ENCODE data around the gene SLC25A34.

Gene SLC25A34

DNA sequence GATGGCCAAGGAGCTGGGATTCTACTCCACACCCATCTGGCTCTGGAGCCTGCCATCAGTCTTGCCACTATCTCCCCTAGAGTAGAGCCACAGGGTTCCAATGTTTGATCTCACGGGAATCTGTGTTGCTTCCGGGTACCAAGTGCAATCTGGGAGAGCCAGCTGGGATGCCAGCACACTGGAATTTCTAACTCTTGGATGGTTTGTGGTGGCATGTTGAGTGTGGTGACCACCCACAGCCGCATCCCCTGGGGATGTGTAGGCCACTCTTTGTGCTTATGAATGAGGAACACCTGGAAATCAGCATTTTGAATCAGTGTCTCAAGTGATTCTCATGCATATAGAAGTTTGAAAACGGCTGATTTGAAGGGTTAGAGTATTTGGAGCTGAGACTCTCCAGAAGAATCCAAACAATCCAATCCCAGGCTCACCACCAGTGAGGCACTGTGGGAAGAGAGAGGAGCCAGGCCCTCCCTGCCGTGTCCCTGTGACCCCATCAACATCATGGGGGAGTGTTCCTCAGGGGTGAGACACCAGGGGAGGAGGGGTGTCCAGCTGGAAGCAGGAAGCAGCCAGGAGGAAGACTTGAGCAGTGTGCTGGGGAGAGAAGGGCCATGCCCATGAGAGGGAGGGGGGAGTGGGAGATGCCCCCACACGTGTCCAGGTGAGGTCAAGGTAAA is 35.9 kb downstream of the SLC25A34 start:
- DNase-seq (ENCODE audit: low read depth in 1 of 2, low spot score in 1 of 2): no peak

DNA sequence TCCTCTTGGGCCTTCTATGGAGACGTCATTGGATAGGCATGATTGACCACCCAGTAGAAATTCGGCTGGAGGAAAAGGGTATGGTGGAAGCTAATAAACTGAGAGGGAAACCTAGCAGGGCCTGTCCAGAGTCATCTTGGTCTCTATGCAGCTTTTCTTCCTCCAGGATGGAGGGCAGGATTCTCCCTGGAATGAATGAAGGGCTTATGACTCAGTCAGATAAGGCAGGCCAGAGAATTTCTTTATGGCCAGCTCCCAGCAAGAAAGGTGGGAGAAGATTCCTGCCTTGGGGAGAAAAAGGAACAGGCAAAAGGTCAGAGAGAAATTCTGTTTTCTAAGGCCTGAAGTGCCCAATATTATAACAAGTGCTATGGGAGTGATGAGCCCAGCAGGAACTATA is 39.6 kb downstream of the SLC25A34 start:
- no peak for DNase-seq (ENCODE audit: low read depth in 1 of 2, low spot score in 1 of 2)

DNA sequence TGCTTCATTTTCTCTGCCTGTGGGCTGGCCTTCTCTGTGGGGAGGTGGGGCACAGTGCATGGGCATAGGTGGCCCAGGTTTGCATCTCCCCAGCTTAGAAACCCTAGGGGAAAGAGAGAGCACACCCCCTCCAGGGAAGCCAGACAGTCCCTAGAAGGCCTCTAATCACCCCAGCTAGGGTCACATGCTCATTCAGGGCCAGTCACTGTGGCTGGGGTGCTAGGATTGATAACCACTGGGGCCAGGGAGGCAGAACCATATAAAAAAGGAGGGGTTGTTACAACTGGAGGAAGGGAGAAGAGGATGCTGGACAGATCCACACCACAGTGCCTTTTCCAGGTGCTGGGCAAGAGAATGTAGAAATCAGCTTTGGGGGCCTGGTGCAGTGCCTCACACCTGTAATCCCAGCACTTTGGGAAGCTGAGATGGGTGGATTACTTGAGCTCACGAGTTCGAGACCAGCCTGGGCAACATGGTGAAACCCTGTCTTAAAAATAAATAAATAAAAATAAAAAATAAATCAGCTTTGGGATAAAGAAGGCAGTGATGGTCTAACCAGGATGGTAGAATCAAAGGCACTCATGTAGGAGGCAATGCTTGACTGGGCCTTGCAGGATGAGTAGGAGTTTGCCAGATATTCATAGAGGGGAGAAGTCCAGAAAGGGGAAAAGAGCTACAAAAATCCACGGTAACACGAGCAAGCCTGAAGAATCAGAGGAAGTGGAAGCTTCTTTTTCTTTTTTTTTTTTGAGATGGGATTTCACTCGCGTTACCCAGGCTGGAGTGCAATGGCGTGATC is 42.0 kb downstream of the SLC25A34 start:
- DNase-seq (ENCODE audit: low read depth in 1 of 2, low spot score in 1 of 2): no peak

DNA sequence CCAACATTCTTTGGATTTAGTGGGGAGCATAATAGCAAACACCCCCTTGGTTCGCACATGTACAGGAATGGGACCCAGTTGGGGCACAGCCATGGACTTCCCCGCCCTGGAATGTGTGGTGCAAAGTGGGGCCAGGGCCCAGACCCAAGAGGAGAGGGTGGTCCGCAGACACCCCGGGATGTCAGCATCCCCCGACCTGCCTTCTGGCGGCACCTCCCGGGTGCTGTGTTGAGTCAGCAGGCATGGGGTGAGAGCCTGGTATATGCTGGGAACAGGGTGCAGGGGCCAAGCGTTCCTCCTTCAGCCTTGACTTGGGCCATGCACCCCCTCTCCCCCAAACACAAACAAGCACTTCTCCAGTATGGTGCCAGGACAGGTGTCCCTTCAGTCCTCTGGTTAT is 49.6 kb downstream of the SLC25A34 start:
- no peak for DNase-seq (ENCODE audit: low read depth in 1 of 2, low spot score in 1 of 2)

DNA sequence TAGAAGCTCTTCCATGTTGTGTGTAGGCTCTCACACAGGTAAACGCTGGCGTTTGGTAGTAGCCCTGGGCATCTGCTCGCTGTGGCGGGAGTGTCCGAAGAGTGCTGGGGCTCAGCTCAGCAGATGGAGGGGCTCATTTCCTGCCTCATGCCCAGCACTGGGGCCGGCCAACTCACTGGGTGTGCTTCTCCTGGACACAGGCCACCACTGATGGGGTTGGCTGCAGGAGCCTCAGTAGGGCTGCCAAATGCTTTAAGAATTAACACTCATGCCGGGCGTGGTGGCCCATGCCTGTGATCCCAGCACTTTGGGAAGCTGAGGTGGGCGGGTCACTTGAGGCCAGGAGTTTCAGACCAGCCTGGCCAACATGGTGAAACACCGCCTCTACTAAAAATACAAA is 50.5 kb downstream of the SLC25A34 start:
- no peak for DNase-seq (ENCODE audit: low read depth in 1 of 2, low spot score in 1 of 2)

DNA sequence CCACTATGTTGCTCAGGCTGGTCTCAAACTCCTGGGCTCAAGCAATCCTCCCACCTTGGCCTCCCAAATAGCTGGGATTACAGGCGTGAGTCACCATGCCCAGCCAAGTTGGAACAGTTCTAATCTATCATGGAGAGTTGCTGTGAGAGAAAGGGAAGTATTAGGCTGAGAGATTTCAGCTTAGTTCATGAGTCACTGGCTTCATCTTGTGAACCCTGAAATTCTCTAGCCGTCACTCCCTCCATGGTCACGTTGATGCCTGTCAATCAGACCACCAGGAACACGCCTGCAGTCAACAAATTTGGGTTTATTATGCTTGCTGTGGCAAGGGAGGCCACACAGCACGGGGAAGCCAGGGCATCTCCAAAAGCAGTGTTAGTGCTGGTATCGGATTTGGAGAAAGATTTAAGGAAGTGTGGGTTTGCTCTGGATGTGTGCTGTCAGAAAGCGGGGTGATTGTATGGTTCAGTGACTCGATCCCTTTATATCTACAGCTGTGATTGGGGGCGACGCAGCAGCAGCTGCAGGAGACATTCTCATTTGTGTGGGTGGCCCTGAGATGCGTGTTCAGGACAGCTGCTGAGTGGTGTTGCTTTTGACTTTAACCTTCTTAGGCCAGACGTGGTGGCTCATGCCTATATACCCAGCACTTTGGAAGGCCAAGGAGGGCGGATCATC is 52.7 kb downstream of the SLC25A34 start:
- no peak for DNase-seq (ENCODE audit: low read depth in 1 of 2, low spot score in 1 of 2)
